ENCODE data around the gene NOS1AP.

DNA sequence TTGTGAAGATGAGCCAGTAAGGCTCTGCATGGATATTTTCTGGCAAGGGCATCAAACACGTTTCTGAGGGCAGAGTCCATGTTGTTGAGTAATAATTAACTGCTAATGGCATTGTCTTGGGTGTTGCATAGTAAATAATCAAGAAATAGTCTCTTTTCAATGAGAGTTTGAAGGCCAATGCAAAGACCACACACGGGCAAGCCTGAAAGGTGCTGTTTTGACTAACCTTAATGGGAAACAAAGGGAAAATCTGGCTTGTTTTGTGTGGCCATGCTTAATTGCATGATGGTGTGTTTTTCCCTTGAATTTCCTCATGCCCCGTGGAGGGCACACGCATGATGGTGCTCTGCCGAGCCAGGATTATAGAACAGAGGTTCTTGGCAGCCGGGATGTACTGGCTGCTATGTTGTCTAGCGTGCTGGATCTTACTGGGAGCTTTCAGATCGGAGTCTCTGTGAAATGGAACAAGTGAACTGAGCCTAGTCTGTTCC lies 127.6 kb downstream of the NOS1AP start:
- TF ChIP-seq TAF1 (IDR thresholded peaks at IDR 0.05; ENCODE audit: borderline replicate concordance, low read depth, low read length) (no peak), CHD2 (IDR thresholded peaks at IDR 0.05; ENCODE audit: low read length, partially characterized antibody) (no peak)
- TF ChIP-seq, protein P1, sequence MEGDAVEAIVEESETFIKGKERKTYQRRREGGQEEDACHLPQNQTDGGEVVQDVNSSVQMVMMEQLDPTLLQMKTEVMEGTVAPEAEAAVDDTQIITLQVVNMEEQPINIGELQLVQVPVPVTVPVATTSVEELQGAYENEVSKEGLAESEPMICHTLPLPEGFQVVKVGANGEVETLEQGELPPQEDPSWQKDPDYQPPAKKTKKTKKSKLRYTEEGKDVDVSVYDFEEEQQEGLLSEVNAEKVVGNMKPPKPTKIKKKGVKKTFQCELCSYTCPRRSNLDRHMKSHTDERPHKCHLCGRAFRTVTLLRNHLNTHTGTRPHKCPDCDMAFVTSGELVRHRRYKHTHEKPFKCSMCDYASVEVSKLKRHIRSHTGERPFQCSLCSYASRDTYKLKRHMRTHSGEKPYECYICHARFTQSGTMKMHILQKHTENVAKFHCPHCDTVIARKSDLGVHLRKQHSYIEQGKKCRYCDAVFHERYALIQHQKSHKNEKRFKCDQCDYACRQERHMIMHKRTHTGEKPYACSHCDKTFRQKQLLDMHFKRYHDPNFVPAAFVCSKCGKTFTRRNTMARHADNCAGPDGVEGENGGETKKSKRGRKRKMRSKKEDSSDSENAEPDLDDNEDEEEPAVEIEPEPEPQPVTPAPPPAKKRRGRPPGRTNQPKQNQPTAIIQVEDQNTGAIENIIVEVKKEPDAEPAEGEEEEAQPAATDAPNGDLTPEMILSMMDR (IDR thresholded peaks at IDR 0.05): no peak

Measured in SK-N-SH (cell line).